A549 (cell line): ENCODE data around the gene C10orf90. TPM values are rescaled to one million over a fixed set of nuclear protein-coding genes. Genes with fewer than 3 reads are reported as not detected.

ENCODE experiments used
- ATAC-seq, 2 experiments: fragments of 200-7000 bp in 1 of 2; fragments of >200 bp in 1 of 2; cut with Nextera tagmentation in 1 of 2; cut with Tn5 transposase in 1 of 2; 3 replicates each; pipeline versions ENCODE4 v1.8.0 to v1.9.1; 2018 to 2020; ENCODE audit warnings: mild to moderate bottlenecking in 1 of 2, moderate library complexity in 1 of 2
- CTCF ChIA-PET: fragments of 300-600 bp; sonication (Branson Sonifier 250); formaldehyde crosslinking; extraction: SDS; loops from one replicate; lab custom pipeline; 2021; ENCODE audit warnings: antibody characterized with exemption, inconsistent platforms; lab: Yijun Ruan, JAX
- POLR2A ChIA-PET: fragments of 350-600 bp; formaldehyde crosslinking; extraction: SDS; loops from one replicate; lab custom pipeline; 2021; ENCODE audit warnings: antibody characterized with exemption, inconsistent platforms; lab: Yijun Ruan, JAX
- DNase-seq, 2 experiments: peaks; one replicate each; pipeline versions ENCODE4 v3.0.0 to v3.0.0-alpha.2; 2011 to 2016; ENCODE audit warnings: low read depth in 1 of 2, low spot score in 1 of 2
- FAIRE-seq: peaks from 2 replicates; lab custom pipeline; 2011; peaks lifted over from hg19 to GRCh38; lab: Jason Lieb, UNC
- H3K27ac ChIP-seq, 2 experiments: fragments of >200 bp; sonication (Bioruptor Twin); formaldehyde crosslinking; 3 replicates each; pipeline ENCODE4 v1.5.1; 2016 to 2017
- H3K4me1 ChIP-seq: fragments of >200 bp; sonication (Bioruptor Twin); formaldehyde crosslinking; 3 replicates; pipeline ENCODE4 v1.6.1; 2016
- H3K4me2 ChIP-seq: fragments of >200 bp; sonication (Bioruptor Twin); formaldehyde crosslinking; 3 replicates; pipeline ENCODE4 v1.6.1; 2016
- H3K4me3 ChIP-seq: fragments of >200 bp; sonication (Bioruptor Twin); formaldehyde crosslinking; 3 replicates; pipeline ENCODE4 v1.5.1; 2016
- H3K9me3 ChIP-seq: fragments of >200 bp; sonication (Bioruptor Twin); formaldehyde crosslinking; 3 replicates; pipeline ENCODE4 v1.6.1; 2016
- CBX8 ChIP-seq: fragments of 200-600 bp; sonication (generic); IDR thresholded peaks from 2 replicates; pipeline ENCODE4 v1.6.1; 2016
- CEBPB ChIP-seq, 2 experiments: fragments of >200 bp in 1 of 2; sonication (Bioruptor Twin) in 1 of 2; formaldehyde crosslinking in 1 of 2; IDR thresholded peaks; 2 replicates each; pipeline ENCODE4 v1.6.1; 2012 to 2016
- CHD2 ChIP-seq: fragments of 150-350 bp; IDR thresholded peaks from 2 replicates; pipeline ENCODE4 v1.6.1; 2014; ENCODE audit warnings: low read length; ENCODE audit not compliant: partially characterized antibody
- CHD4 ChIP-seq: fragments of 200-600 bp; sonication (generic); IDR thresholded peaks from 2 replicates; pipeline ENCODE4 v1.6.1; 2016; ENCODE audit warnings: antibody characterized with exemption, mild to moderate bottlenecking, borderline replicate concordance
- EHF ChIP-seq: fragments of 250-450 bp; sonication (Bioruptor Pico); IDR thresholded peaks from 2 replicates; pipeline ENCODE4 v1.5.0; 2020; ENCODE audit warnings: mild to moderate bottlenecking
- EP300 ChIP-seq, 2 experiments: fragments of >200 bp; sonication (Bioruptor Twin); formaldehyde crosslinking; IDR thresholded peaks; 2 replicates in 1 of 2; 3 replicates in 1 of 2; pipeline ENCODE4 v1.6.1; 2016 to 2017
- ESRRA ChIP-seq: fragments of 150-350 bp; IDR thresholded peaks from 2 replicates; pipeline ENCODE4 v1.6.1; 2014; ENCODE audit warnings: mild to moderate bottlenecking, low read length, borderline replicate concordance
- FOSB ChIP-seq: fragments of 250-450 bp; sonication (Bioruptor Pico); IDR thresholded peaks from 2 replicates; pipeline ENCODE4 v1.5.0; 2020; ENCODE audit warnings: mild to moderate bottlenecking, moderate library complexity
- FOXS1 ChIP-seq: fragments of 250-450 bp; sonication (Bioruptor Pico); IDR thresholded peaks from 2 replicates; pipeline ENCODE4 v1.5.0; 2020; ENCODE audit warnings: mild to moderate bottlenecking, moderate library complexity
- GATA3 ChIP-seq: IDR thresholded peaks from 2 replicates; pipeline ENCODE4 v1.6.1; 2012; ENCODE audit warnings: borderline replicate concordance
- HOXA7 ChIP-seq: fragments of 250-450 bp; sonication (Bioruptor Pico); IDR thresholded peaks from 2 replicates; pipeline ENCODE4 v1.5.0; 2020; ENCODE audit warnings: mild to moderate bottlenecking, moderate library complexity
- HOXB5 ChIP-seq: fragments of 250-450 bp; sonication (Bioruptor Pico); IDR thresholded peaks from 2 replicates; pipeline ENCODE4 v1.5.0; 2020; ENCODE audit warnings: mild to moderate bottlenecking, moderate library complexity
- JUN ChIP-seq, 2 experiments: fragments of >200 bp; sonication (Bioruptor Twin); formaldehyde crosslinking; IDR thresholded peaks; 2 replicates in 1 of 2; 3 replicates in 1 of 2; pipeline ENCODE4 v1.6.1; 2016 to 2017
- JUNB ChIP-seq: fragments of >200 bp; sonication (Bioruptor Twin); formaldehyde crosslinking; IDR thresholded peaks from 2 replicates; pipeline ENCODE4 v1.6.1; 2016
- KDM5A ChIP-seq: fragments of 200-600 bp; sonication (generic); IDR thresholded peaks from 2 replicates; pipeline ENCODE4 v1.6.1; 2016; ENCODE audit warnings: antibody characterized with exemption, mild to moderate bottlenecking
- MAFK ChIP-seq: fragments of 450-650 bp; IDR thresholded peaks from 2 replicates; pipeline ENCODE4 v1.6.1; 2014; ENCODE audit not compliant: partially characterized antibody
- MAZ ChIP-seq: fragments of 150-350 bp; IDR thresholded peaks from 2 replicates; pipeline ENCODE4 v1.6.1; 2014; ENCODE audit warnings: antibody characterized with exemption, low read depth, low read length, borderline replicate concordance
- RAD21 ChIP-seq, 2 experiments: fragments of >200 bp in 1 of 2; sonication (Bioruptor Twin) in 1 of 2; formaldehyde crosslinking in 1 of 2; IDR thresholded peaks in 1 of 2; conservative IDR thresholded peaks in 1 of 2; 2 replicates in 1 of 2; 3 replicates in 1 of 2; pipeline ENCODE4 v1.6.1; 2012 to 2018; ENCODE audit warnings: inconsistent platforms in 1 of 2
- RCOR1 ChIP-seq: fragments of 150-350 bp; IDR thresholded peaks from 2 replicates; pipeline ENCODE4 v1.6.1; 2014; ENCODE audit warnings: antibody characterized with exemption, low read length, low read depth
- TFCP2L1 ChIP-seq: fragments of 250-450 bp; sonication (Bioruptor Pico); IDR thresholded peaks from 2 replicates; pipeline ENCODE4 v1.5.0; 2021; ENCODE audit warnings: mild to moderate bottlenecking
- ZC3H11A ChIP-seq: fragments of 450-650 bp; IDR thresholded peaks from 2 replicates; pipeline ENCODE4 v1.6.1; 2014; ENCODE audit warnings: antibody characterized with exemption, mild to moderate bottlenecking
- ZSCAN20 ChIP-seq: fragments of 250-450 bp; sonication (Bioruptor Pico); IDR thresholded peaks from 2 replicates; pipeline ENCODE4 v1.8.0; 2022; ENCODE audit warnings: mild to moderate bottlenecking, moderate library complexity
- WGBS: methylation state at CpG from one replicate; pipeline ENCODE4 v1.1.6; 2017; ENCODE audit errors: missing lambda C conversion rate; 5-methylcytosine and 5-hydroxymethylcytosine counted together
- polyA plus RNA-seq, 4 experiments: library from polyadenylated mRNA; depleted of rRNA in 3 of 4; stranded (reverse); fragments of >200 nt; fragmentation: RNase III in 1 of 4; extraction: RNeasy Plus Mini Kit Qiagen cat#74134 plus additional on column Dnase treatment in 1 of 4; gene quantifications; 2 replicates in 3 of 4; 3 replicates in 1 of 4; pipeline ENCODE4 v1.2.3, GENCODE V29; 2011 to 2017
- TF ChIP-seq, protein P1 (sequence below): fragments of 200-600 bp; sonication (generic); IDR thresholded peaks from 2 replicates; pipeline ENCODE4 v1.6.1; 2016; ENCODE audit warnings: antibody characterized with exemption, mild to moderate bottlenecking, moderate library complexity
- TF ChIP-seq, protein P2 (sequence below): IDR thresholded peaks from 2 replicates; pipeline ENCODE4 v1.6.1; 2012
- TF ChIP-seq, protein P3 (sequence below): fragments of 250-450 bp; sonication (Bioruptor Pico); IDR thresholded peaks from 2 replicates; pipeline ENCODE4 v1.5.0; 2020; ENCODE audit warnings: low read depth, mild to moderate bottlenecking, moderate library complexity
- TF ChIP-seq, protein P4 (sequence below): fragments of 450-650 bp; IDR thresholded peaks from 2 replicates; pipeline ENCODE4 v1.6.1; 2014; ENCODE audit warnings: antibody characterized with exemption
- TF ChIP-seq, protein P5 (sequence below): IDR thresholded peaks from 2 replicates; pipeline ENCODE4 v1.6.1; 2012
- TF ChIP-seq, protein P6 (sequence below): fragments of >200 bp; sonication (Bioruptor Twin); formaldehyde crosslinking; IDR thresholded peaks from 2 replicates; pipeline ENCODE4 v1.6.1; 2016

Gene C10orf90
- polyA plus RNA-seq, 2 of the 4 experiments (the other 2 are of a cell fraction) = 0.70 to 2.0 TPM

DNA sequence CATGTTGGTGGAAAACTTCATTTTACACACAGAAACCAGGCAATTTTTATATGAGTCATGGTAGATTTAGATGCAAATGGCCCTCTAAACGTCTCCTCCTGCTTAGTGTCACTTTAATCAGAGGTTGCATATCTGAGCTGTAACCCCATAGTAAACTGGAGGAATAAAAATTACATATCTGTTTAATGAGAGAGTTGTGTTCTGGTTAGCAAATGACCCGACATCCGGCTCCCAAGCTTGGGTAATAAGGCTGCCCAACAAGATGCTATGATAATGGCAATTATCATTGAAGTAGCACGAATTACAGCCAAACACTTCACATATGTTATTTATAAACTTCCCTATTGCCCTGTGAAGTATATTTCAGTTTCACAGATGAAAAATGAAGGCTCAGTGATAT is 271.6 kb downstream of the C10orf90 start (continued):
- TF ChIP-seq, protein P1, sequence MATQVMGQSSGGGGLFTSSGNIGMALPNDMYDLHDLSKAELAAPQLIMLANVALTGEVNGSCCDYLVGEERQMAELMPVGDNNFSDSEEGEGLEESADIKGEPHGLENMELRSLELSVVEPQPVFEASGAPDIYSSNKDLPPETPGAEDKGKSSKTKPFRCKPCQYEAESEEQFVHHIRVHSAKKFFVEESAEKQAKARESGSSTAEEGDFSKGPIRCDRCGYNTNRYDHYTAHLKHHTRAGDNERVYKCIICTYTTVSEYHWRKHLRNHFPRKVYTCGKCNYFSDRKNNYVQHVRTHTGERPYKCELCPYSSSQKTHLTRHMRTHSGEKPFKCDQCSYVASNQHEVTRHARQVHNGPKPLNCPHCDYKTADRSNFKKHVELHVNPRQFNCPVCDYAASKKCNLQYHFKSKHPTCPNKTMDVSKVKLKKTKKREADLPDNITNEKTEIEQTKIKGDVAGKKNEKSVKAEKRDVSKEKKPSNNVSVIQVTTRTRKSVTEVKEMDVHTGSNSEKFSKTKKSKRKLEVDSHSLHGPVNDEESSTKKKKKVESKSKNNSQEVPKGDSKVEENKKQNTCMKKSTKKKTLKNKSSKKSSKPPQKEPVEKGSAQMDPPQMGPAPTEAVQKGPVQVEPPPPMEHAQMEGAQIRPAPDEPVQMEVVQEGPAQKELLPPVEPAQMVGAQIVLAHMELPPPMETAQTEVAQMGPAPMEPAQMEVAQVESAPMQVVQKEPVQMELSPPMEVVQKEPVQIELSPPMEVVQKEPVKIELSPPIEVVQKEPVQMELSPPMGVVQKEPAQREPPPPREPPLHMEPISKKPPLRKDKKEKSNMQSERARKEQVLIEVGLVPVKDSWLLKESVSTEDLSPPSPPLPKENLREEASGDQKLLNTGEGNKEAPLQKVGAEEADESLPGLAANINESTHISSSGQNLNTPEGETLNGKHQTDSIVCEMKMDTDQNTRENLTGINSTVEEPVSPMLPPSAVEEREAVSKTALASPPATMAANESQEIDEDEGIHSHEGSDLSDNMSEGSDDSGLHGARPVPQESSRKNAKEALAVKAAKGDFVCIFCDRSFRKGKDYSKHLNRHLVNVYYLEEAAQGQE = no peak

DNA sequence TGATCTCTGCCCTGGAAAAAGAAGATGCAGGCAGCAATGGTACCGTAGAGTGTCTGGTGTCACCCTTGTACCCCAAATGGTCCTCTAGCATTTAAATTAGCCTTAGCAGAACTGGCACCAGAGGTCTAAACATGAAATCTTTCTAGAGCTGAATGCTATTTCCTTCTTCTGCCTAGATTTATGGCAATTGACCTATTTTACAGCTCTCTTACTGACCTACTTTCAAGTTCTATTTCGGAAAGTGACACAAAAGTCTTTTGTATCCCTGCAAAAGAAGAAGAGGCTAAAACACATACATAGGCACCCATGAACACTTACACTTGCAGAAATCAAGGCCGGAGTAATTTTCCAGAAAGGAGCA is 272.1 kb downstream of the C10orf90 start:
- Histone ChIP-seq H3K9me3 (no peaks in the 10 kb centered on the region), H3K4me3 (no peak overlapping the region), H3K4me2 (peak overlapping the region; percentile 61), H3K27ac (peak overlapping the region; percentile 56 to 84; a peak in 5 of 6 replicates), H3K4me1 (peaks cover 22% of the 10 kb centered on the region)
- ATAC-seq (no peak; a peak in 1 of 6 replicates), FAIRE-seq (no peak), DNase-seq (no peak)
- TF ChIP-seq EHF (CRISPR knock-in tag) (no peak), ZC3H11A (no peak), CEBPB (IDR thresholded peaks at IDR 0.05) (no peak), TFCP2L1 (CRISPR knock-in tag) (no peak), ZSCAN20 (CRISPR knock-in tag) (no peak), JUN (IDR thresholded peaks at IDR 0.05) (no peak; a peak in 1 of 5 replicates), MAZ (no peak)
- CTCF ChIA-PET = interaction anchor here (0.7 kb wide), 1 partner anchor 59 kb away, joined by 4 read pairs; no protein-coding TSS in a partner anchor
- POLR2A ChIA-PET = no interaction called here
- 61% methylated on average over 3 of the region's 3 CpGs for WGBS

DNA sequence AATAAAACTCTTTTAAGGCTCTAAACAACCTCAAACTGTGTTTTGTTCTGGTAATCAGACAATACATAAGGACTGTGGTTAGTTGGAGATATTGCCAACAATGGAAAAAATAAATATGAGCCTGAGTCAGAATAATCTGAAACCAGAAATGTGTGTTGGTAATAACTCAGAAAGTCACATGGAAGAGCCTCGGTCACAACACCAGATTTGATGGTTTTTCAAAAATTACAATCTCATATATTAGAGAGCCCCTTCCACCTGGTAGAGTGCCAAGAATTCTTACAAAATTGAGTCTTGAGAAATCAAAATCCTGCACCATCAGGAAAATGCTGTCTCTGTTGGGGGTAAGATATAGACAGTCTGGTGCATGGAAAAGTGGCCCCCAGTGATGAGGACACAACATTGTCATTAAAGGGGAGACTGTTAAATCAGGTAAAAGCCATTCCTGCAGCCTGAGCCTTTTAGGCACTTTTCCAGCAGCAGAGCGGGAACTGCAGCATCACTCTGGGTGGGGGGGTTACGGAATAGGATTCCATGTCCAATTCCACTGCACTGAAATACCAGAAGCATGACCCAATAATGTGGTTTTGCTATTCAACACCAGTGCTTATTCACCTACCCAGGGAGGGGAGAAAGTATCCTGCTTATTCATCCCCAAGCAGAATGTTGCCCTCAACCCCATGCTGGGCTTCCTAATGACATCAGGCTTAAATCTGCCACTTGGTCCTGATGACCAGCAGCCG is 272.7 kb downstream of the C10orf90 start:
- POLR2A ChIA-PET = no interaction called here
- 10% methylated on average over 4 of the region's 4 CpGs for WGBS
- ATAC-seq (peak; percentile 95 to 96), FAIRE-seq (no peak), DNase-seq (peak; percentile 58 to 76)
- Histone ChIP-seq H3K27ac (peak overlapping the region; percentile 56 to 84), H3K9me3 (no peaks in the 10 kb centered on the region), H3K4me2 (peak overlapping the region; percentile 61), H3K4me3 (no peak overlapping the region), H3K4me1 (peaks cover 22% of the 10 kb centered on the region)
- CTCF ChIA-PET = interaction anchor here (0.7 to 1.0 kb wide), 2 partner anchors 59 to 463 kb away, joined by 3 to 4 read pairs; no protein-coding TSS in a partner anchor
- no peak for TF ChIP-seq FOXS1 (CRISPR knock-in tag)
- peak in 1 of 2 experiments; percentile 30; a peak in 1 of 5 replicates for TF ChIP-seq RAD21 (conservative IDR thresholded peaks at IDR 0.05 in 1 of 2, IDR thresholded peaks at IDR 0.05 in 1 of 2)
- no peak for TF ChIP-seq HOXA7 (CRISPR knock-in tag)
- TF ChIP-seq KDM5A = no peak
- TF ChIP-seq CHD2 = no peak
- TF ChIP-seq CBX8 = no peak
- TF ChIP-seq, protein P2, sequence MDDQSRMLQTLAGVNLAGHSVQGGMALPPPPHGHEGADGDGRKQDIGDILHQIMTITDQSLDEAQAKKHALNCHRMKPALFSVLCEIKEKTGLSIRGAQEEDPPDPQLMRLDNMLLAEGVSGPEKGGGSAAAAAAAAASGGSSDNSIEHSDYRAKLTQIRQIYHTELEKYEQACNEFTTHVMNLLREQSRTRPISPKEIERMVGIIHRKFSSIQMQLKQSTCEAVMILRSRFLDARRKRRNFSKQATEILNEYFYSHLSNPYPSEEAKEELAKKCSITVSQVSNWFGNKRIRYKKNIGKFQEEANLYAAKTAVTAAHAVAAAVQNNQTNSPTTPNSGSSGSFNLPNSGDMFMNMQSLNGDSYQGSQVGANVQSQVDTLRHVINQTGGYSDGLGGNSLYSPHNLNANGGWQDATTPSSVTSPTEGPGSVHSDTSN = no peak
- peak; percentile 79 for TF ChIP-seq JUNB
- TF ChIP-seq, protein P3, sequence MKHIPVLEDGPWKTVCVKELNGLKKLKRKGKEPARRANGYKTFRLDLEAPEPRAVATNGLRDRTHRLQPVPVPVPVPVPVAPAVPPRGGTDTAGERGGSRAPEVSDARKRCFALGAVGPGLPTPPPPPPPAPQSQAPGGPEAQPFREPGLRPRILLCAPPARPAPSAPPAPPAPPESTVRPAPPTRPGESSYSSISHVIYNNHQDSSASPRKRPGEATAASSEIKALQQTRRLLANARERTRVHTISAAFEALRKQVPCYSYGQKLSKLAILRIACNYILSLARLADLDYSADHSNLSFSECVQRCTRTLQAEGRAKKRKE = no peak
- TF ChIP-seq, protein P4, sequence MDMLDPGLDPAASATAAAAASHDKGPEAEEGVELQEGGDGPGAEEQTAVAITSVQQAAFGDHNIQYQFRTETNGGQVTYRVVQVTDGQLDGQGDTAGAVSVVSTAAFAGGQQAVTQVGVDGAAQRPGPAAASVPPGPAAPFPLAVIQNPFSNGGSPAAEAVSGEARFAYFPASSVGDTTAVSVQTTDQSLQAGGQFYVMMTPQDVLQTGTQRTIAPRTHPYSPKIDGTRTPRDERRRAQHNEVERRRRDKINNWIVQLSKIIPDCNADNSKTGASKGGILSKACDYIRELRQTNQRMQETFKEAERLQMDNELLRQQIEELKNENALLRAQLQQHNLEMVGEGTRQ = no peak
- TF ChIP-seq CHD4 = no peak
- peak; percentile 28 to 60; a peak in 2 of 4 replicates for TF ChIP-seq CEBPB (IDR thresholded peaks at IDR 0.05)
- no peak for TF ChIP-seq ZSCAN20 (CRISPR knock-in tag)
- TF ChIP-seq, protein P5, sequence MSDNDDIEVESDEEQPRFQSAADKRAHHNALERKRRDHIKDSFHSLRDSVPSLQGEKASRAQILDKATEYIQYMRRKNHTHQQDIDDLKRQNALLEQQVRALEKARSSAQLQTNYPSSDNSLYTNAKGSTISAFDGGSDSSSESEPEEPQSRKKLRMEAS = peak; percentile 41
- no peak for TF ChIP-seq HOXB5 (CRISPR knock-in tag)
- TF ChIP-seq, protein P6, sequence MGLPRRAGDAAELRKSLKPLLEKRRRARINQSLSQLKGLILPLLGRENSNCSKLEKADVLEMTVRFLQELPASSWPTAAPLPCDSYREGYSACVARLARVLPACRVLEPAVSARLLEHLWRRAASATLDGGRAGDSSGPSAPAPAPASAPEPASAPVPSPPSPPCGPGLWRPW = no peak
- TF ChIP-seq FOSB (CRISPR knock-in tag) = no peak
- no peak for TF ChIP-seq ESRRA
- peak; percentile 50 for TF ChIP-seq MAFK
- peak in 1 of 2 experiments; percentile 77; a peak in 3 of 5 replicates for TF ChIP-seq JUN (IDR thresholded peaks at IDR 0.05)
- TF ChIP-seq RCOR1 = no peak
- peak; percentile 31 to 83; a peak in 3 of 5 replicates for TF ChIP-seq EP300 (IDR thresholded peaks at IDR 0.05)
- peak; percentile 72 for TF ChIP-seq GATA3
